ENCODE data around the gene SPINK8. TPM values are rescaled to one million over a fixed set of nuclear protein-coding genes. Genes with fewer than 3 reads are reported as not detected.

Gene SPINK8
- total and polyA plus RNA-seq, 2 of the 4 experiments (the other 2 are of a cell fraction), result not detected

- POLR2A ChIA-PET (ENCODE audit: unreplicated experiment), result no interaction called here
- Histone ChIP-seq H3K23ac (ENCODE audit: low read depth, low read length) (no peak overlapping the region), H3K36me3 (ENCODE audit: control insufficient read depth, insufficient read depth, low read length) (no peaks in the 10 kb centered on the region), H3K27me3 (ENCODE audit: control insufficient read depth, insufficient read depth, low read length) (peaks cover 43% of the 10 kb centered on the region), H2BK20ac (ENCODE audit: low read depth, low read length) (no peak overlapping the region), H4K20me1 (ENCODE audit: insufficient read depth, low read length) (no peaks in the 10 kb centered on the region), H3K4me1 (ENCODE audit: control insufficient read depth, insufficient read depth, low read length) (no peaks in the 10 kb centered on the region), H4K8ac (ENCODE audit: low read depth in 2 of 2, low read length in 2 of 2) (no peak overlapping the region), H3K27ac (ENCODE audit: insufficient read depth, low read length) (no peak overlapping the region), H2BK120ac (ENCODE audit: low read depth, low read length) (no peak overlapping the region), H4K91ac (ENCODE audit: insufficient read depth, low read depth, low read length) (no peak overlapping the region), H3K14ac (replicated peaks; ENCODE audit: low read depth, low read length) (no peak overlapping the region), H3K9me3 (ENCODE audit: control insufficient read depth, insufficient read depth, low read length) (peaks cover 2% of the 10 kb centered on the region), H2BK5ac (ENCODE audit: low read depth, low read length, poor library complexity, severe bottlenecking) (no peak overlapping the region), H3K4ac (ENCODE audit: low read depth, low read length) (no peak overlapping the region), H2BK15ac (ENCODE audit: low read depth, low read length) (no peak overlapping the region), H3K4me3 (ENCODE audit: insufficient read depth, low read depth, low read length) (no peak overlapping the region), H3K9ac (ENCODE audit: low read depth, low read length) (no peak overlapping the region), H3K9me1 (ENCODE audit: insufficient read depth, low read length) (no peaks in the 10 kb centered on the region), H2AFZ (replicated peaks; ENCODE audit: low read length, poor library complexity) (no peak overlapping the region), H2AK5ac (ENCODE audit: low read depth, low read length) (no peak overlapping the region), H3K4me2 (ENCODE audit: low read depth, low read length) (no peak overlapping the region), H4K5ac (ENCODE audit: low read depth, low read length) (no peak overlapping the region), H2AK9ac (replicated peaks; ENCODE audit: low read depth, low read length, poor library complexity) (no peak overlapping the region), H3K56ac (ENCODE audit: extremely low read depth, insufficient read depth, low read length) (no peak overlapping the region), H3K79me1 (ENCODE audit: low read depth in 1 of 2, low read length in 2 of 2) (no peaks in the 10 kb centered on the region), H3K18ac (ENCODE audit: low read depth, low read length) (no peak overlapping the region)
- intact Hi-C loops (cut with micrococcal nuclease) (loop anchor here (5.0 kb wide), 1 partner anchor 33 kb away; no protein-coding TSS in a partner anchor), dilution Hi-C loops (cut with HindIII; ENCODE audit: low sequenced_read_pairs, unreplicated experiment) (no loop called here), in situ Hi-C loops (cut with MboI; ENCODE audit: low sequenced_read_pairs) (no loop called here)
- WGBS, 2 experiments (ENCODE audit: extremely low coverage in 2 of 2, insufficient read length in 1 of 2), result no CpG with 5 or more reads among the region's 4 CpGs
- CTCF ChIA-PET, result no interaction called here
- TF ChIP-seq, protein P1, sequence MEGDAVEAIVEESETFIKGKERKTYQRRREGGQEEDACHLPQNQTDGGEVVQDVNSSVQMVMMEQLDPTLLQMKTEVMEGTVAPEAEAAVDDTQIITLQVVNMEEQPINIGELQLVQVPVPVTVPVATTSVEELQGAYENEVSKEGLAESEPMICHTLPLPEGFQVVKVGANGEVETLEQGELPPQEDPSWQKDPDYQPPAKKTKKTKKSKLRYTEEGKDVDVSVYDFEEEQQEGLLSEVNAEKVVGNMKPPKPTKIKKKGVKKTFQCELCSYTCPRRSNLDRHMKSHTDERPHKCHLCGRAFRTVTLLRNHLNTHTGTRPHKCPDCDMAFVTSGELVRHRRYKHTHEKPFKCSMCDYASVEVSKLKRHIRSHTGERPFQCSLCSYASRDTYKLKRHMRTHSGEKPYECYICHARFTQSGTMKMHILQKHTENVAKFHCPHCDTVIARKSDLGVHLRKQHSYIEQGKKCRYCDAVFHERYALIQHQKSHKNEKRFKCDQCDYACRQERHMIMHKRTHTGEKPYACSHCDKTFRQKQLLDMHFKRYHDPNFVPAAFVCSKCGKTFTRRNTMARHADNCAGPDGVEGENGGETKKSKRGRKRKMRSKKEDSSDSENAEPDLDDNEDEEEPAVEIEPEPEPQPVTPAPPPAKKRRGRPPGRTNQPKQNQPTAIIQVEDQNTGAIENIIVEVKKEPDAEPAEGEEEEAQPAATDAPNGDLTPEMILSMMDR (conservative IDR thresholded peaks at IDR 0.05; ENCODE audit: low read depth, low read length), result no peak
- TF ChIP-seq, protein P2, sequence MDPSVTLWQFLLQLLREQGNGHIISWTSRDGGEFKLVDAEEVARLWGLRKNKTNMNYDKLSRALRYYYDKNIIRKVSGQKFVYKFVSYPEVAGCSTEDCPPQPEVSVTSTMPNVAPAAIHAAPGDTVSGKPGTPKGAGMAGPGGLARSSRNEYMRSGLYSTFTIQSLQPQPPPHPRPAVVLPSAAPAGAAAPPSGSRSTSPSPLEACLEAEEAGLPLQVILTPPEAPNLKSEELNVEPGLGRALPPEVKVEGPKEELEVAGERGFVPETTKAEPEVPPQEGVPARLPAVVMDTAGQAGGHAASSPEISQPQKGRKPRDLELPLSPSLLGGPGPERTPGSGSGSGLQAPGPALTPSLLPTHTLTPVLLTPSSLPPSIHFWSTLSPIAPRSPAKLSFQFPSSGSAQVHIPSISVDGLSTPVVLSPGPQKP (IDR thresholded peaks at IDR 0.05; ENCODE audit: borderline replicate concordance, low read depth, low read length), result no peak
- TF ChIP-seq RFX5 (IDR thresholded peaks at IDR 0.05; ENCODE audit: low read depth, low read length) (no peak), CEBPB (IDR thresholded peaks at IDR 0.05; ENCODE audit: low read depth, low read length) (no peak)
- BruUV-seq (replicated peaks), result no TSS peak
- ATAC-seq (ENCODE audit: low read depth) (no peak), DNase-seq (no peak)
Measured at GRCh38 chr3:48353987-48354386, 20.5 kb upstream of the SPINK8 start.
